GM12878 (cell line): ENCODE data around the gene MAP2K7.

ENCODE experiments used
- CTCF ChIP-seq, 3 experiments: IDR thresholded peaks in 2 of 3; conservative IDR thresholded peaks in 1 of 3; 2 replicates each; pipeline ENCODE4 v1.5.1; 2011; ENCODE audit warnings: low read depth in 3 of 3, low read length in 3 of 3, mild to moderate bottlenecking in 3 of 3, control low read depth in 2 of 3, moderate library complexity in 2 of 3, inconsistent platforms in 1 of 3, mixed read lengths in 1 of 3; ENCODE audit not compliant: control insufficient read depth in 2 of 3, insufficient read depth in 1 of 3; ENCODE audit errors: extremely low read depth in 1 of 3
- EZH2 ChIP-seq: IDR thresholded peaks from 2 replicates; pipeline ENCODE4 v1.6.1; 2012; ENCODE audit warnings: low read depth, mild to moderate bottlenecking, control low read depth, inconsistent platforms, low read length, borderline replicate concordance; ENCODE audit not compliant: control insufficient read depth
- FOXK2 ChIP-seq: fragments of 450-650 bp; IDR thresholded peaks from 2 replicates; pipeline ENCODE4 v1.6.1; 2017; ENCODE audit warnings: mild to moderate bottlenecking, moderate library complexity
- GABPA ChIP-seq: IDR thresholded peaks from 2 replicates; pipeline ENCODE4 v1.6.1; 2014; ENCODE audit warnings: antibody characterized with exemption, low read depth, mild to moderate bottlenecking, inconsistent platforms
- MTA3 ChIP-seq: IDR thresholded peaks from 2 replicates; pipeline ENCODE4 v1.6.1; 2012; ENCODE audit warnings: low read length, inconsistent platforms, borderline replicate concordance
- POLR2A ChIP-seq: IDR thresholded peaks from 2 replicates; pipeline ENCODE4 v1.6.1; 2011; ENCODE audit warnings: low read depth, mild to moderate bottlenecking, low read length
- SUZ12 ChIP-seq: fragments of 200-600 bp; sonication (generic); IDR thresholded peaks from one replicate; pipeline ENCODE4 v1.6.1; 2018; ENCODE audit warnings: antibody characterized with exemption, mild to moderate bottlenecking; ENCODE audit not compliant: unreplicated experiment
- TAF1 ChIP-seq: IDR thresholded peaks from 2 replicates; pipeline ENCODE4 v1.6.1; 2011; ENCODE audit warnings: mild to moderate bottlenecking, low read depth, low read length, borderline replicate concordance

- TF ChIP-seq POLR2A (no peak), EZH2 (no peak), GABPA (no peak), SUZ12 (no peak), CTCF (IDR thresholded peaks at IDR 0.05 in 2 of 3, conservative IDR thresholded peaks at IDR 0.05 in 1 of 3; ENCODE audit: control insufficient read depth in 2 of 3, extremely low read depth in 1 of 3, insufficient read depth in 1 of 3, low read depth in 3 of 3, low read length in 3 of 3) (no peak), TAF1 (no peak), MTA3 (no peak), FOXK2 (no peak)
These were observed 15.4 kb upstream of the MAP2K7 start, which contains the start of gene LRRC8E for GRCh38 chr19:7888145-7888825.
